Osteoblast (primary cell): ENCODE measurements around the gene VPS16. TPM values are rescaled to one million over a fixed set of nuclear protein-coding genes. Genes with fewer than 3 reads are reported as not detected.

Source experiments
- DNase-seq: peaks from one replicate; pipeline ENCODE4 v3.0.0; 2011; ENCODE audit warnings: low spot score, mixed read lengths; ENCODE audit not compliant: insufficient read length; ENCODE audit errors: missing footprints
- H2AFZ ChIP-seq: 2 replicates; pipeline ENCODE4 v1.6.0; 2011; ENCODE audit warnings: mild to moderate bottlenecking, low read length
- H3K27ac ChIP-seq: 2 replicates; pipeline ENCODE4 v1.5.1; 2011; ENCODE audit warnings: mild to moderate bottlenecking, low read depth, low read length, moderate library complexity
- H3K27me3 ChIP-seq: 2 replicates; pipeline ENCODE4 v1.6.0; 2012; ENCODE audit warnings: mild to moderate bottlenecking, control low read depth, inconsistent platforms, low read length, moderate library complexity; ENCODE audit not compliant: insufficient read depth
- H3K36me3 ChIP-seq: 2 replicates; pipeline ENCODE4 v1.5.1; 2011; ENCODE audit warnings: mild to moderate bottlenecking, low read length, control low read depth, moderate library complexity; ENCODE audit not compliant: insufficient read depth
- H3K4me1 ChIP-seq: 2 replicates; pipeline ENCODE4 v1.5.1; 2011; ENCODE audit warnings: mild to moderate bottlenecking, low read length, control low read depth, moderate library complexity; ENCODE audit not compliant: insufficient read depth
- H3K4me2 ChIP-seq: 2 replicates; pipeline ENCODE4 v1.6.0; 2011; ENCODE audit warnings: mild to moderate bottlenecking, low read length; ENCODE audit not compliant: insufficient read depth
- H3K4me3 ChIP-seq: fragments of 200-600 bp; sonication (generic); 3 replicates; pipeline ENCODE4 v1.5.1; 2012; ENCODE audit warnings: mild to moderate bottlenecking, low read length, inconsistent platforms; ENCODE audit not compliant: insufficient read depth
- H3K79me2 ChIP-seq: 2 replicates; pipeline ENCODE4 v1.6.0; 2012; ENCODE audit warnings: mild to moderate bottlenecking, low read length, control low read depth, inconsistent platforms; ENCODE audit not compliant: insufficient read depth
- H3K9me3 ChIP-seq: 2 replicates; pipeline ENCODE4 v1.5.1; 2011; ENCODE audit warnings: low read depth, low read length, control low read depth
- H4K20me1 ChIP-seq: 2 replicates; pipeline ENCODE4 v1.6.0; 2012; ENCODE audit warnings: mild to moderate bottlenecking, low read length, control low read depth; ENCODE audit not compliant: insufficient read depth
- CTCF ChIP-seq: IDR thresholded peaks from 2 replicates; pipeline ENCODE4 v1.5.1; 2011; ENCODE audit warnings: mild to moderate bottlenecking, low read depth, low read length, moderate library complexity; ENCODE audit errors: extremely low read depth
- total RNA-seq: library from RNA; depleted of rRNA; stranded (reverse); fragments of >200 nt; gene quantifications from 2 replicates; pipeline ENCODE4 v1.2.3, GENCODE V29; 2012

VPS16 gene
- total RNA-seq, 1 donor = 36.2 TPM

- H3K79me2 ChIP-seq = no peaks in the 10 kb centered on the region
- H2AFZ ChIP-seq = no peak overlapping the region
- H4K20me1 ChIP-seq = peaks cover 5% of the 10 kb centered on the region
- TF ChIP-seq CTCF = no peak
- H3K4me1 ChIP-seq = peaks cover 5% of the 10 kb centered on the region
- DNase-seq = peak; percentile 69
- no peaks in the 10 kb centered on the region for H3K27me3 ChIP-seq
- peaks cover 25% of the 10 kb centered on the region for H3K36me3 ChIP-seq
- H3K27ac ChIP-seq = no peak overlapping the region
- H3K4me3 ChIP-seq = no peak overlapping the region
- no peak overlapping the region for H3K4me2 ChIP-seq
- H3K9me3 ChIP-seq = no peaks in the 10 kb centered on the region
Observed at GRCh38 chr20:2865630-2866029, 25.1 kb downstream of the VPS16 start.

- Histone ChIP-seq H4K20me1 (no peaks in the 10 kb centered on the region), H3K27me3 (no peaks in the 10 kb centered on the region), H3K27ac (no peak overlapping the region), H3K79me2 (no peaks in the 10 kb centered on the region), H2AFZ (no peak overlapping the region), H3K4me3 (no peak overlapping the region), H3K9me3 (no peaks in the 10 kb centered on the region), H3K4me2 (no peak overlapping the region), H3K36me3 (peaks cover 19% of the 10 kb centered on the region), H3K4me1 (peaks cover 10% of the 10 kb centered on the region)
- DNase-seq = peak; percentile 22
- TF ChIP-seq CTCF = no peak
Observed at GRCh38 chr20:2866236-2866635, 25.7 kb downstream of the VPS16 start.

- no peak overlapping the region for H2AFZ ChIP-seq
- peak; percentile 37 for DNase-seq
- peaks cover 12% of the 10 kb centered on the region for H3K36me3 ChIP-seq
- H4K20me1 ChIP-seq = no peaks in the 10 kb centered on the region
- H3K79me2 ChIP-seq = no peaks in the 10 kb centered on the region
- TF ChIP-seq CTCF = no peak
- H3K27me3 ChIP-seq = no peaks in the 10 kb centered on the region
- no peak overlapping the region for H3K4me3 ChIP-seq
- no peaks in the 10 kb centered on the region for H3K9me3 ChIP-seq
- H3K4me2 ChIP-seq = no peak overlapping the region
- peaks cover 16% of the 10 kb centered on the region for H3K4me1 ChIP-seq
- no peak overlapping the region for H3K27ac ChIP-seq
Observed at GRCh38 chr20:2867081-2867864, 26.7 kb downstream of the VPS16 start.

- no peak overlapping the region for H2AFZ ChIP-seq
- H3K27me3 ChIP-seq = no peaks in the 10 kb centered on the region
- peaks cover 8% of the 10 kb centered on the region for H3K79me2 ChIP-seq
- H3K27ac ChIP-seq = no peak overlapping the region
- H4K20me1 ChIP-seq = peaks cover under 1% of the 10 kb centered on the region
- H3K4me2 ChIP-seq = no peak overlapping the region
- H3K9me3 ChIP-seq = no peaks in the 10 kb centered on the region
- TF ChIP-seq CTCF = no peak
- H3K4me1 ChIP-seq = peaks cover 29% of the 10 kb centered on the region
- DNase-seq = peak; percentile 44
- peaks cover 12% of the 10 kb centered on the region for H3K36me3 ChIP-seq
- H3K4me3 ChIP-seq = no peak overlapping the region
Observed at GRCh38 chr20:2869381-2869780, 28.8 kb downstream of the VPS16 start.
